Stimulated activated CD8-positive, alpha-beta memory T cell treated with anti-CD3 and anti-CD28 coated beads, Interleukin-15, amount 100 ng/mL, for 48 hours (primary cell): Measurements from ENCODE around the gene RASL12.
"Not testable (repeated sequence)": the region's sequence is repeated elsewhere in the genome, so short reads cannot be mapped to it uniquely, and the experiment has no call there.

Experiments
- DNase-seq, 2 donors: peaks; one replicate each; pipeline ENCODE4 v3.0.0-alpha.2; 2020; ENCODE audit warnings: low read depth in 2 of 2

RASL12 gene

GRCh38 chr15:65056106-65056505 lies 11.7 kb downstream of the RASL12 start:
- DNase-seq = no peak

GRCh38 chr15:65055201-65055870 lies 12.5 kb downstream of the RASL12 start:
- no peak for DNase-seq

GRCh38 chr15:65054333-65055200 lies 13.2 kb downstream of the RASL12 start:
- peak; percentile 18 to 43 for DNase-seq

GRCh38 chr15:65052956-65053355 lies 14.8 kb downstream of the RASL12 start:
- DNase-seq = no peak

GRCh38 chr15:65051266-65051665 lies 16.5 kb downstream of the RASL12 start:
- no peak for DNase-seq

GRCh38 chr15:65050270-65050669 lies 17.5 kb downstream of the RASL12 start:
- DNase-seq = no peak

- DNase-seq = peak; percentile 83 to 85
Measured at GRCh38 chr15:65049418-65049840, 18.4 kb downstream of the RASL12 start.

- no peak for DNase-seq
Measured at GRCh38 chr15:65048241-65048640, 19.6 kb downstream of the RASL12 start.

GRCh38 chr15:65044724-65045481 lies 22.9 kb downstream of the RASL12 start, which contains the start of gene SLC51B:
Gene SLC51B (plus strand): TSS chr15:65045387. CDS start chr15:65050005, 4,618 bp downstream.
- DNase-seq = no peak

GRCh38 chr15:65044218-65044617 lies 23.6 kb downstream of the RASL12 start:
- not testable (repeated sequence) for DNase-seq

- no peak for DNase-seq
Measured at GRCh38 chr15:65042776-65043327, 24.9 kb downstream of the RASL12 start.

- DNase-seq = no peak
Measured at GRCh38 chr15:65041787-65042186, 26.0 kb downstream of the RASL12 start.

GRCh38 chr15:65040461-65040860 lies 27.3 kb downstream of the RASL12 start:
- DNase-seq = no peak

- no peak for DNase-seq
Measured at GRCh38 chr15:65038836-65039235, 29.0 kb downstream of the RASL12 start.

- DNase-seq = no peak
Measured at GRCh38 chr15:65038428-65038827, 29.4 kb downstream of the RASL12 start.

- DNase-seq = no peak
Measured at GRCh38 chr15:65037309-65037708, 30.5 kb downstream of the RASL12 start.

- no peak for DNase-seq
Measured at GRCh38 chr15:65034719-65035118, 33.1 kb downstream of the RASL12 start.

- DNase-seq = no peak
Measured at GRCh38 chr15:65033659-65034269, 34.0 kb downstream of the RASL12 start.

- peak in 1 of 2 donors; percentile 11 for DNase-seq
Measured at GRCh38 chr15:65032801-65033537, 34.8 kb downstream of the RASL12 start.

GRCh38 chr15:65029736-65030208 lies 38.0 kb downstream of the RASL12 start:
- no peak for DNase-seq
